ENCODE data around the gene ABHD4.
"Not testable (repeated sequence)": the region's sequence is repeated elsewhere in the genome, so short reads cannot be mapped to it uniquely, and the experiment has no call there.

ABHD4 gene

GRCh38 chr14:22561366-22561660, 36.8 kb upstream of the ABHD4 start:
- DNase-seq: no peak

- DNase-seq: no peak
Measured at GRCh38 chr14:22561661-22562579, 36.2 kb upstream of the ABHD4 start.

- no peak for DNase-seq
Measured at GRCh38 chr14:22563987-22564386, 34.1 kb upstream of the ABHD4 start.

GRCh38 chr14:22564463-22564862, 33.6 kb upstream of the ABHD4 start:
- DNase-seq: no peak

- no peak for DNase-seq
Measured at GRCh38 chr14:22565391-22565945, 32.6 kb upstream of the ABHD4 start.

- DNase-seq: not testable (repeated sequence)
Measured at GRCh38 chr14:22566266-22566665, 31.8 kb upstream of the ABHD4 start.

- no peak for DNase-seq
Measured at GRCh38 chr14:22566845-22567244, 31.3 kb upstream of the ABHD4 start.

- no peak for DNase-seq
Measured at GRCh38 chr14:22567437-22567836, 30.7 kb upstream of the ABHD4 start.

GRCh38 chr14:22569106-22569736, 28.9 kb upstream of the ABHD4 start:
- no peak for DNase-seq

- DNase-seq: no peak
Measured at GRCh38 chr14:22569737-22570131, 28.4 kb upstream of the ABHD4 start.

GRCh38 chr14:22570132-22570949, 27.8 kb upstream of the ABHD4 start:
- peak in 46 of 58 donors; percentile 5 to 78 (median 38) for DNase-seq

- DNase-seq: no peak
Measured at GRCh38 chr14:22572562-22573058, 25.5 kb upstream of the ABHD4 start.

GRCh38 chr14:22573804-22574203, 24.3 kb upstream of the ABHD4 start:
- DNase-seq: no peak

- DNase-seq: no peak
Measured at GRCh38 chr14:22577334-22577908, 20.7 kb upstream of the ABHD4 start.

GRCh38 chr14:22579236-22579635, 18.9 kb upstream of the ABHD4 start:
- no peak for DNase-seq

GRCh38 chr14:22579881-22580280, 18.2 kb upstream of the ABHD4 start:
- no peak for DNase-seq

GRCh38 chr14:22580625-22581024, 17.5 kb upstream of the ABHD4 start:
- no peak for DNase-seq

GRCh38 chr14:22583994-22584393, 14.1 kb upstream of the ABHD4 start:
- peak in 1 of 58 donors; percentile 8 for DNase-seq

GRCh38 chr14:22587247-22587646, 10.9 kb upstream of the ABHD4 start:
- no peak for DNase-seq

GRCh38 chr14:22587677-22588422, 10.2 kb upstream of the ABHD4 start:
- not testable (repeated sequence) for DNase-seq

Measured in anterior cingulate cortex (tissue), 58 donors.